Lower lobe of right lung (tissue), 2 donors: ENCODE data around the gene THEM5. TPM values are rescaled to one million over a fixed set of nuclear protein-coding genes. Genes with fewer than 3 reads are reported as not detected.
"Not testable (repeated sequence)": the region's sequence is repeated elsewhere in the genome, so short reads cannot be mapped to it uniquely, and the experiment has no call there.

Experiments
- ATAC-seq, 2 donors: fragments of 200-7000 bp; cut with Tn5 transposase; one replicate each; pipeline ENCODE4 v1.9.1; 2020 to 2022; ENCODE audit warnings: mild to moderate bottlenecking in 2 of 2, moderate library complexity in 2 of 2
- DNase-seq: peaks from one replicate; pipeline ENCODE4 v3.0.0-alpha.2; 2020
- H3K27ac ChIP-seq: fragments of 200-600 bp; one replicate; pipeline ENCODE4 v1.8.0; 2022
- H3K27me3 ChIP-seq: fragments of 200-600 bp; one replicate; pipeline ENCODE4 v1.8.0; 2022; ENCODE audit warnings: low read depth
- H3K36me3 ChIP-seq: fragments of 200-600 bp; one replicate; pipeline ENCODE4 v1.8.0; 2022; ENCODE audit warnings: mild to moderate bottlenecking
- H3K4me1 ChIP-seq: fragments of 200-600 bp; one replicate; pipeline ENCODE4 v1.8.0; 2022
- H3K4me3 ChIP-seq: fragments of 200-600 bp; one replicate; pipeline ENCODE4 v1.8.0; 2022; ENCODE audit warnings: mild to moderate bottlenecking
- H3K9me3 ChIP-seq: fragments of 200-600 bp; one replicate; pipeline ENCODE4 v1.8.0; 2022
- intact Hi-C: fragments of 100-400 bp; cut with DNase I; formaldehyde crosslinking; loops from one replicate; pipeline ENCODE4 v1.11.0; 2022
- long read RNA-seq: library from polyadenylated mRNA; unstranded; transcript quantifications from one replicate; pipeline ENCODE4 v2.0.0, GENCODE V29; 2021
- total RNA-seq: library from RNA; stranded (reverse); fragmentation: NEBNext Ultra II Directional; extraction: Animal tissue kit (Norgen Biotek cat#: 25700); gene quantifications from one replicate; pipeline ENCODE4 v1.2.1, GENCODE V29; 2021
- TF ChIP-seq, protein P1 (sequence below): fragments of 200-600 bp; IDR thresholded peaks from one replicate; pipeline ENCODE4 v1.8.0; 2022; ENCODE audit warnings: antibody characterized with exemption, mild to moderate bottlenecking
- donor health status: DM: no; HTN: yes; CAD: no; lungs with severe emphysema.

The THEM5 gene, protein sequence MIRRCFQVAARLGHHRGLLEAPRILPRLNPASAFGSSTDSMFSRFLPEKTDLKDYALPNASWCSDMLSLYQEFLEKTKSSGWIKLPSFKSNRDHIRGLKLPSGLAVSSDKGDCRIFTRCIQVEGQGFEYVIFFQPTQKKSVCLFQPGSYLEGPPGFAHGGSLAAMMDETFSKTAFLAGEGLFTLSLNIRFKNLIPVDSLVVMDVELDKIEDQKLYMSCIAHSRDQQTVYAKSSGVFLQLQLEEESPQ
- total RNA-seq, result not detected
- long read RNA-seq, result 0 reads

DNA sequence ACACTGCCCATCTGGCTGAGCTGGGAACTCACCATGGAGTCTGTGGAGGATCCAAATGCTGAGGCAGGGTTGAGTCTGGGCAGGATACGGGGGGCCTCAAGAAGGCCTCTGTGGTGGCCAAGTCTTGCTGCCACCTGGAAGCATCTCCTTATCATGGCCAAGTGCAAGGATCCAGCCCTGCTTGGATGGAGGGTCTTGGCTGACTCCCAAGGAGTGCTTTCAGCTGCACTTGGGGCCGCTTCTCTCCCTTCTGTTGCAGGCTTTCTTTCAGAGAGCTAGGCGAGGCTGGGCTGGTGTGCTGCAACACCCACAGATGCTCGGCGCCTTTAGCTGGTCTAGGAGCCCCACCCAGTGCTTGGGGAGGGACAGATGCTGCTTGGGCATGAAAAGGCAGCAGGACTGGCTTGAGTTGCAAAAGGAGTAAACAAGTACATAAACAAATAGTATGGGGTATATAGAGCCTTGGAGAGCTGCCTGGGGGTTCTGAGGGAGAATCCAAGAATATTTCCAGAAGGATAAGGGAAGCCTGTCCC, at the start of gene THEM5:
TSS of gene THEM5 (minus strand) at position 302 of the 533 bp plus-strand sequence. CDS start at position 155, 147 bp downstream.
- DNase-seq (no peak), ATAC-seq (no peak)
- Histone ChIP-seq H3K27ac (no peak within 1 kb of the TSS), H3K36me3 (no peaks in the 10 kb centered on the region), H3K9me3 (no peaks in the 10 kb centered on the region), H3K4me1 (peaks cover 14% of the 10 kb centered on the region), H3K27me3 (no peaks in the 10 kb centered on the region), H3K4me3 (no peak within 1 kb of the TSS)
- intact Hi-C loops, result no loop called here
- TF ChIP-seq, protein P1, sequence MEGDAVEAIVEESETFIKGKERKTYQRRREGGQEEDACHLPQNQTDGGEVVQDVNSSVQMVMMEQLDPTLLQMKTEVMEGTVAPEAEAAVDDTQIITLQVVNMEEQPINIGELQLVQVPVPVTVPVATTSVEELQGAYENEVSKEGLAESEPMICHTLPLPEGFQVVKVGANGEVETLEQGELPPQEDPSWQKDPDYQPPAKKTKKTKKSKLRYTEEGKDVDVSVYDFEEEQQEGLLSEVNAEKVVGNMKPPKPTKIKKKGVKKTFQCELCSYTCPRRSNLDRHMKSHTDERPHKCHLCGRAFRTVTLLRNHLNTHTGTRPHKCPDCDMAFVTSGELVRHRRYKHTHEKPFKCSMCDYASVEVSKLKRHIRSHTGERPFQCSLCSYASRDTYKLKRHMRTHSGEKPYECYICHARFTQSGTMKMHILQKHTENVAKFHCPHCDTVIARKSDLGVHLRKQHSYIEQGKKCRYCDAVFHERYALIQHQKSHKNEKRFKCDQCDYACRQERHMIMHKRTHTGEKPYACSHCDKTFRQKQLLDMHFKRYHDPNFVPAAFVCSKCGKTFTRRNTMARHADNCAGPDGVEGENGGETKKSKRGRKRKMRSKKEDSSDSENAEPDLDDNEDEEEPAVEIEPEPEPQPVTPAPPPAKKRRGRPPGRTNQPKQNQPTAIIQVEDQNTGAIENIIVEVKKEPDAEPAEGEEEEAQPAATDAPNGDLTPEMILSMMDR, result no peak

DNA sequence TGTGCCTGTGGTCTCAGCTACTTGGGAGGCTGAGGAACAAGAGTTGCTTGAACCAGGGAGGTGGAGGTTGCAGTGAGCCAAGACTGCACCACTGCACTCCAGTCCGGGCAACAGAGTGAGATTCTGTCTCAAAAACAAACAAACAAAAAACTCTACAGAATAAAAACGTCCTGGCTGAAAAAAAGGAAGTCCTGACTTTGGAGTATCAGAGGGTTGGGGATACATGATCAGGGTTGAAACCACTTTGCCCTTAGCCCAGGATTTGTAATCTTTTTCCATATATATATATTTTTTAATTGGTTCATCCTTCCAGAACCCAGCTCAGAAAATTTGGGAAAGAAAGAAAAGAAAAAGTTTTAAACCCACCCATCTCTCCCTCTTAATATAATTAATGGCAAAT, 49.3 kb upstream of the THEM5 start:
- Histone ChIP-seq H3K4me3 (no peak overlapping the region), H3K9me3 (peaks cover 14% of the 10 kb centered on the region), H3K27ac (no peak overlapping the region), H3K4me1 (peaks cover 13% of the 10 kb centered on the region), H3K27me3 (no peaks in the 10 kb centered on the region), H3K36me3 (no peaks in the 10 kb centered on the region)
- intact Hi-C loops, result no loop called here
- DNase-seq, result no peak
- TF ChIP-seq, protein P1, result no peak
- no peak for ATAC-seq

DNA sequence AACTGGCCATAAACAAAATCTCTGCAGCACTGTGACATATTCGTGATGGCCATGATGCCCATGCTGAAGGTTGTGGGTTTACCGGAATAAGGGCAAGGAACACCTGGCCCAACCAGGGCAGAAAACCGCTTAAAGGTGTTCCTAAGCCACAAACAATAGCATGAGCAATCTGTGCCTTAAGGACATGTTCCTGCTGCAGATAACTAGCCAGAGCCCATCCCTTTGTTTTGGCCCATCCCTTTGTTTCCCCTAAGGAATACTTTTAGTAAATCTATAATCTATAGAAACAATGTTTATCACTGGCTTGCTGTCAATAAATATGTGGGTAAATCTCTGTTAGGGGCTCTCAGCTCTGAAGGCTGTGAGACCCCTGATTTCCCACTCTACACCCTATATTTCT, 47.3 kb upstream of the THEM5 start:
- H3K27ac ChIP-seq, H3K4me1 ChIP-seq, intact Hi-C loops, H3K27me3 ChIP-seq, DNase-seq, H3K36me3 ChIP-seq, H3K4me3 ChIP-seq, ATAC-seq: not testable (repeated sequence)
- peaks cover 12% of the 10 kb centered on the region for H3K9me3 ChIP-seq

DNA sequence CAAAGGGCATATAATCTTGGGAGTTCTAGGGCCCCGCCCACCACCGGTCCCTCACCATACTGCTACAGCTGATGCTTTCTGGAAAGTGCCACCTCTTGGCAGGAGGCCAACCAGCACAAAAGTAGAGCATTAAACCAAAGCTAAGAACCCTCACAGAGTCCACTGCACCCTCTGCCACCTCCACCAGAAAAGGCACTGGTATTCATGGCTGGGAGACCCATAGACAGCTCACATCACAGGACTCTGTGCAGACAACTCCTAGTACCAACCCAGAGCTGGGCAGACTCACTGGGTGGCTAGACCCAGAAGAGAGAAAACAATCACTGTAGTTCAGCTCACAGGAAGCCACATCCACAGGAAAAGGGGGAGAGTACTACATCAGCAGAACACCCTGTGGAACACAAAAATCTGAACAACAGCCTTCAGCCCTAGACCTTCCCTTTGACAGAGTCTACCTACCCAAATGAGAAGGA, 45.0 kb upstream of the THEM5 start:
- Histone ChIP-seq H3K4me3 (no peak overlapping the region), H3K27ac (no peak overlapping the region), H3K27me3 (no peaks in the 10 kb centered on the region), H3K9me3 (peaks cover 12% of the 10 kb centered on the region), H3K4me1 (no peaks in the 10 kb centered on the region), H3K36me3 (peaks cover 15% of the 10 kb centered on the region)
- TF ChIP-seq, protein P1, result no peak
- ATAC-seq (no peak), DNase-seq (no peak)
- intact Hi-C loops, result no loop called here

DNA sequence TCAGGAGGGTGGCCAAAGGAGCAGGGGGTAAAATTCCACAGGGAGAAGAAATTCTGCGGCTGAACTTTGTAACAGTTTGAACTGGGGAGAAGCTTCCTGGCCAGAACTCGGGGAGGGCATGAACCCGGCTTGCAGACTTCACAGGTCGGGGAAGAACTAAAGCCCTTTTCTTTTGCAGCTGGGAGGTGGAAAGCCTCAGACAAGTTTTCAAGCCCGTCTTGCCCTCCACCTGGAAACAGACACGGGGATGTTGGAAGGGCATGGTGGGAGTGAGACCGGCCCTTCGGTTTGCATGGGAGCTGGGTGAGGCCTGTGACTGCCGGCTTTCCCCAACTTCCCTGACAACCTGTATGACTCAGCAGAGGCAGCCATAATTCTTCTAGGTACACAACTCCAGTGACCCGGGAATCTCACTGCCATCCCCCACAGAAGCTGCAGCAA, 44.5 kb upstream of the THEM5 start:
- Histone ChIP-seq H3K4me1 (no peaks in the 10 kb centered on the region), H3K36me3 (peaks cover 20% of the 10 kb centered on the region), H3K4me3 (no peak overlapping the region), H3K27me3 (no peaks in the 10 kb centered on the region), H3K27ac (no peak overlapping the region), H3K9me3 (peaks cover 12% of the 10 kb centered on the region)
- DNase-seq, result no peak
- intact Hi-C loops, result no loop called here
- no peak for ATAC-seq
- TF ChIP-seq, protein P1, result no peak
